Cardiac septum (tissue), 1 donor: ENCODE results near the gene RUFY4. TPM values are rescaled to one million over a fixed set of nuclear protein-coding genes. Genes with fewer than 3 reads are reported as not detected.
"Not testable (repeated sequence)": the region's sequence is repeated elsewhere in the genome, so short reads cannot be mapped to it uniquely, and the experiment has no call there.

Experiments
- DNase-seq: peaks from one replicate; pipeline ENCODE4 v3.0.0-alpha.2; 2020; ENCODE audit warnings: low spot score
- intact Hi-C: fragments of 100-400 bp; cut with DNase I; formaldehyde crosslinking; loops from one replicate; pipeline ENCODE4 v1.14.0; 2022
- long read RNA-seq: library from polyadenylated mRNA; unstranded; transcript quantifications from one replicate; pipeline ENCODE4 v2.0.0, GENCODE V29; 2021
- total RNA-seq: library from RNA; stranded (reverse); fragmentation: NEBNext Ultra II Directional; extraction: Animal tissue kit (Norgen Biotek cat#: 25700); gene quantifications from one replicate; pipeline ENCODE4 v1.2.1, GENCODE V29; 2021
- donor health status: DM: no; HTN: no; CAD: no.

RUFY4 gene, protein sequence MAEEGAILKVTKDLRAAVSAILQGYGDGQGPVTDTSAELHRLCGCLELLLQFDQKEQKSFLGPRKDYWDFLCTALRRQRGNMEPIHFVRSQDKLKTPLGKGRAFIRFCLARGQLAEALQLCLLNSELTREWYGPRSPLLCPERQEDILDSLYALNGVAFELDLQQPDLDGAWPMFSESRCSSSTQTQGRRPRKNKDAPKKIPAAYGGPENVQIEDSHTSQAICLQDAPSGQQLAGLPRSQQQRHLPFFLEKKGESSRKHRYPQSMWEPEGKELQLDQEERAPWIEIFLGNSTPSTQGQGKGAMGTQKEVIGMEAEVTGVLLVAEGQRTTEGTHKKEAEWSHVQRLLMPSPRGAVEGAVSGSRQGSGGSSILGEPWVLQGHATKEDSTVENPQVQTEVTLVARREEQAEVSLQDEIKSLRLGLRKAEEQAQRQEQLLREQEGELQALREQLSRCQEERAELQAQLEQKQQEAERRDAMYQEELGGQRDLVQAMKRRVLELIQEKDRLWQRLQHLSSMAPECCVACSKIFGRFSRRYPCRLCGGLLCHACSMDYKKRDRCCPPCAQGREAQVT
- total RNA-seq, result not detected
- long read RNA-seq, result 0 reads

DNA sequence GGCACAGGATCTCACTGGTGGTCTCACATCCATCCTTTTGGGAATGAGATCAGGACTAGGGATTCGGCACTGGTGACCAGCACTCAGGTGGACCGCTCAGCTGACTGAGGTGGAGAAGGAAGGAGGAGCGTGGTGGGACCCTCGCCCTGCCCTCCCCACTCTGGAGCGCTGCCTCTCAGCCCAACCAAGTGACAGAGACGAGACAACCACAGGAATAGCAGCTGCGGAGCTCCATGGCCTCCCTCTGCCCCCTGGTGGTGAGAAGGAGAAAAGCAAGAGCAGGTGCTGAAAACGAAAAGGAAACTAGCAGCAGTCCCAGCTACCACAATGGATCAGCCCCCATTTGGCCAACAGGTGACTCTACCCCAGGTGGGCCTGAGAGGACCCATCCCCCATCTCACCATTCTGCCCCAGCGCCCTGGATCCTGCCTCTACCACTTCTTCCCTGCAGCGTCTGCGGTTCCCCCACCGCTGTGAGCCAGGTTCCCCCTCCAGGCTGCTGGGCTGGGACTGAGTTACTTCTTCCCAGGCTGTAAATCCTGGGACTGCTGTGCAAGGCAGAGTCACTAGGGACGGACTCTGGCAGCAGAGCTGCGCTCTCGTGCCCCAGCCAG is at the start of gene RUFY4:
Gene RUFY4 (plus strand): TSS at position 533 of the 614 bp plus-strand sequence. CDS start 1,353 bp downstream, outside the sequence.
- intact Hi-C loops, result loop anchor here (2.0 kb wide), 1 partner anchor 284 kb away; no protein-coding TSS in a partner anchor
- not testable (repeated sequence) for DNase-seq

DNA sequence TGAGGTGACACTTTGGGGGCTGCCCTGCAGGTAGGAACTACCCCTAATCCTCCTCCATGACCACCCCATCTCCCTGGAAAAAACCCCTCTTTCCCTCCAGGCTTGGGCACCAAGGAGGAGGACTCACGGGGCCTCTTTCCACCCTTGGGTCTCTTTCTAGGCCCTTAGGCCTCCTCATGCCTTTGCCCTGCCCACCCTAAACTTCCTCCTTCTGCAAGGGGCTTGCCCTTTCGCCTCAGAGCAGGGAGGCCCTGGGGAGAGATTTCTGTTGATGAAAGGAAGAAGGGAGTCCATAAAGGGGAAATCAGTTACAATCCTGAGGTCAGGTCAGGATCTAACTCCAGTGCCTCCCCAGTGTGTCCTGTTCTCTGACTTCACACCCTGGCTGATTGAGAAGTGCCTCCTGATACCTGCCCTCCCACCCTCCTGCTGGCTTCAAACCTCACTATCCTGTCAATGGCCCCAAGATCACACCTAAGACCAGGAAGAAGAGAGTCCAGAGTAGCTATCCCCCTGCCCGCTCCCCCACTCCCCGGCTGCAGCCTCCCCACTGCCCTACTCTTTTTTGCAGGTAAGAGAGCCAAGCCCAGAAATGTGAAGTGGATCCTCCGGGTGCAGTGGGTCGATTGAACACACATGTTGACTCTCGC is 49.5 kb upstream of the RUFY4 start:
- intact Hi-C loops, result no loop called here
- peak; percentile 68 for DNase-seq

DNA sequence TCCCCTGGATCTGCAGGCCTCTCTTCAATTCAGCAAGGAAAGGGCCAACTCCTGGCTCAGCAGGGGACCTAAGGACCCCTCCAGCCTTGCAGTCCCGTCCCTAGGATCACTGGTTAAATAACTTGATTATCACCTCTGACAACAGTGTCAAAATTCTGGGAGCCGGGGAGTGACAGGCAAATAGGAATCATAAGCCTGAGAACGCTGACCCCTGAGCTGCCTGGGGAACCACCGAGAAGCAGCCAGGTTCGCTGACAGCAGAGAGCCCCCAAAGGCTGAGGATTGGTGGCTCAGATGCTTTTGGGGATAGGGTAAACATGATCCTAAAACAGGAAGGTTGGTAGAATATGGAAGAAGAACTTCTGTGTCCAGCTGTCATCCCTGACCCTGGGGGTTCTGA is 48.8 kb upstream of the RUFY4 start:
- intact Hi-C loops, result no loop called here
- DNase-seq, result peak; percentile 15

DNA sequence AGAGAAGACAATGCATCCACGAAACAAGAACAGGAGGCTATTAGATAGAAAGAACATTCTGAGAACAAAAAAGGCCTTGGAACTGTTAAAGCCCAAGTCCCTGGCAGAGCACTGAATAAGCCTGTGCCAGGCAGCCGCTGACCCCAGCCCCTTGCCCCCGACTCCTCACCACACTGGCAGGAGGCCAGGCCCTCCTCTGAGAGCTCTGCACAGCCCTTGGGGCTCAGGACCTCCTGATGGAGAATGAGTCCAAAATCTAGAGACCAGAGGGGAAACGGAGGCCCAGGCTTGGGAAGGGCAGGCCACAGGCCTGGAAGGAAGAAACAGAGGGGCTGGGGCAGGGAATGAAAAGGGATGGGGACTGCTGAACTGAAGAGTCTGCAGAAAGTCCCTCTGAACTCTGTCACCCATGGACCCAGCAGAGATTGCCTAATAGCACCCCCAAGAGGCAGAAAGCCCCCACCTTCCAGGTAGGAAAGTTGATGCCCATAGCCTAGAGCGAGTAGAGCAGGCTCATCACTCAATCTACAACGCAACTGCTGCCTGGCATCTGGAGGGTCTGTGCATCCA is 48.0 kb upstream of the RUFY4 start:
- peak; percentile 73 for DNase-seq

DNA sequence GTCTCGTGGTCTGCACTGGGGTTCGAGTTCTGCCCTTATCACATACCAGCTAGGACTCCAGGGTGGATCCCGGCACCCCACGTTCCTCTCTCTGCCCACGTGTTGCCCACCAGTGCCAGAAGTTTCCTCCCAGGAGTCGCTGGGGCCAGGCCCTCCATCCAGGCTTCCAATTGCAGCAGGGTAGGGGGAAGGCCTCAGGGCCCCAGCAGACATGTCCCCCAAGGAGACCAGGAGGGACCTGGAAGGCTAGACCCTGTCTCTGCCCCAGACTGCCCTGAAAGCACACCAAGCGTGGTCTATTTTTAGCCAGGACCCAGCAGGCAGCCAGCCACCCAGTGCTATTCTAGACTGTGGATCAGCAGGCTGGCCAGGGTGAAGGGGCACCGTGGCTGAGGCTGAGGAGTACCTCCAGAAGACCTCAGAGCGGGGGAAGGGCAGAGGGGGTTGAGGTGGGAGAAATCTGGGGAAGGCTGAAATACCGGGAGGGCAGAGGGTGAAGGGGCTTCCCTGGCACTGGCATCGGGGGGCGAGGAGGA is 47.4 kb upstream of the RUFY4 start:
- intact Hi-C loops, result no loop called here
- peak; percentile 87 for DNase-seq

More for the DNA sequence above, 48.0 kb upstream of the RUFY4 start:
- intact Hi-C loops, result no loop called here

DNA sequence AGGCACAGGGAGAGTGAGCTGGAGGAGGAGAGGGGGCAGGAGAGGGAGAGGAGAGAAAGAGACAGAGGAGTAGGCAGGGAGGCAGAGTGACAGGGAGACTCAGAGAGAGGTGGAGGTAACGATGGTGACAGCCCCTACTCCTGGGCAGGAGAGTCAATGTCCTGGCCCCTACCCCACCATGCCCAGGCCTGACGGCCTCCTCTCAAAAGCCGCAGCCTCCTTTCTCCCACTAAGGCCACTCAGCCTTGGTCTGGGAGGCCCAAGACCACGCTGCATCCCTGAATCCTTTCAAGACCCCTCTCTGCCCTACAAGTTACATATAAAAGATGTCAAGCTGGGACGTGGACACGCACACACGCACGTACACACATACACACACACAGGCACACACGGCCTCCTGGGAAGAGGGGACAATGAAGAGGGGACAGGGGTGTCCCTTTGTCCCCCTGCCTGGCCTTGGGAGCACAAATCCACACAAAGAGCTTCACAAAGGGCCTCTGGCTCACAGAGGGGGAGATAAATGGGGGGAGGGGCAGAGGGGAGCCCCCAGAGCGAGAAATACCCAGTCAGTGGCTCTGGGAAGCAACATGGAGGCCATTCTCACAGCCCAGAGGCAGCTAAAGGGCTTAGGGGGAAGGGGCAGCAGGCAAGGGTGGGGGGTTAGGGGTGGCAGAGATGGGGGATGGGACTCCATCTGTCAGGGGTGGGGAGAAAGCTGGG is 46.8 kb upstream of the RUFY4 start:
- peak; percentile 61 for DNase-seq
- intact Hi-C loops, result no loop called here

DNA sequence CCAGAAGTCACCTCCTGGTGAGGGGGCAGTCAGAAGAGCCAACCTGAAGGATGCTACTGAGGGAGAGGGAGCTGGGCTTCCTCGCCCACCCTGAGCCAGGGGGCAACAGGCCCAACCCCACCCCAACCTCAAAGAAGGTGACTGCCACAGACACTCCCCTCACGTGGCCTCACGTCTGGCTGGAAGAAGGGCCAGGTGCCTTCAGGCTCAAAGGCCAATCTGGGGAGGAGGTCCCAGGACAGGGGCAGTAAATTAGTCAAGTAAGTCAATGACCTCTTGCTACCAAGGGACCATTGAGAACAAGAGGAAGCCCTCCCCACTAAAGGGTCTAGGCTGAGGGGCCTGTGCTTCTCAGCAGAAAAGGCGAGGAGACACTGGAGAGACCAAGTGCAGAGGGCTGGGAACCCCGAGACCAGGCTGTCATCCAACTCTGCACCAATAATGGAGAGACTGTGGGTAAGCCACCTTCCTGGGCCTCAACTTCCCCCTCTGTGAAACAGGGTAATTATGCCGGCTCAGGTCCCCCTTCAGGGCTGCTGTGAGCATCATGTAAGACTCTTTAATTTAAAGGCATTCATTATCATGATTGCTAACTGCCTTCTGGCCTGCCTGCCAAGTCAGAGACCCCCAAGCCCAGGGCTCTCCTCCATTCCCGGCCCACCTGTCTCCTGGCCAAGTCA is 46.1 kb upstream of the RUFY4 start:
- DNase-seq, result peak; percentile 61
- intact Hi-C loops, result no loop called here

DNA sequence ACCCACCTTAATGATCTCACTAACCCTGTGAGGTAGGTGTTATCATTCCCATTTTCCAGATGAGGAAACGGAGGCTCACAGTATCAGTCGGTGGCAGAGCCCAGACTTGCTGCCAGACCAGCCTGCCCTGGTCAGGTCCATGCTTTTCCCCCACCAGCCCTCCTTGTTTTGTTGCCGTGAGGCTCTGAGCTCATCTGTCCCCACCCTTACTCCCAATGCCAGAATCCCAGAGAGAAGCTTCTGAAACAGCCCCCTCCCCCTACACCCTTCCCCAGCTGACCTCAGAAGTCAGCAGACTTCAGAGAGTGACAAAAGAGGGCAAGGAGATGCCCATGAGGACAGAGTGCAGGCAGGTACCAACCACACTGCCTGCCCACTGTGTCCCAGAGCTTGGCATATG is 45.4 kb upstream of the RUFY4 start:
- peak; percentile 12 for DNase-seq
- intact Hi-C loops, result no loop called here

DNA sequence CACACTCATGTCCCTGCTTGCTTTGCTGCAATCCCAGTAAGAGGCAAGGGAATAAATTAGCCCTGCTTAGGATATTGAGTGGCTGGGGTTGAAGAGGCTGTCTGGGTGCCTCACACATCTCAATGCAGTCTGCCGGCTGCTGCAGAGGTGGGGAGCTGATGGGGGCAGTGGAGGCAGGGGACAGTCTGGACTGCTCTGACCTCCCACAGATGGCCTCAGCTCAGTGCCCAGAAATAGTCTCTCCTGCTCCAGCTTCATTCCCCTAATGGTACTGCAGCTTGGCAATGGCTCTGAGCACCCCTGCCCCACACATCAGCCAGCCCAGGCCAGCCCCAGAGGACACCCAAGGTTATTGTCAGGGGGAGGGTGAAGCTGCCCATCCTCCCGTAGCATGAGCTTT is 44.7 kb upstream of the RUFY4 start:
- intact Hi-C loops, result no loop called here
- peak; percentile 78 for DNase-seq

DNA sequence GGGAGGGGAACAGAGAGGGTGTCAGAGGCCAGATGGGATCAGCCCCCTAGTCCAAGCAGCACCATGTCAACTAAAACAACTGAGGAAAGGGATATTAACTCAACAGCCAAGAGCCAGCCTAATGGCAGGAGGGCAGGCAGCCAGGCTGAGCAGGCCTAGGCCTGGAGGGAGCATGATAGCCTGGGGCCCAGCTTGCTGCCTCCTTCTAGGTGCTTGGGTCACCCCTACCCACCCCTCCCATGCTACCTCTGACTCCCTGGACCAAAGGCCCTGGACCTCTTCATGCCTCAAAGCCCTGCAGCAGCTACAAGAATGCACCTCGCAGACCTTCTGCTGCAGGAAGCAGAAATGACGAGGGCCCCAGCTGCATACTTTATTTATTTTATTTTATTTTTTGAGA is 44.2 kb upstream of the RUFY4 start:
- peak; percentile 63 for DNase-seq
- intact Hi-C loops, result no loop called here

DNA sequence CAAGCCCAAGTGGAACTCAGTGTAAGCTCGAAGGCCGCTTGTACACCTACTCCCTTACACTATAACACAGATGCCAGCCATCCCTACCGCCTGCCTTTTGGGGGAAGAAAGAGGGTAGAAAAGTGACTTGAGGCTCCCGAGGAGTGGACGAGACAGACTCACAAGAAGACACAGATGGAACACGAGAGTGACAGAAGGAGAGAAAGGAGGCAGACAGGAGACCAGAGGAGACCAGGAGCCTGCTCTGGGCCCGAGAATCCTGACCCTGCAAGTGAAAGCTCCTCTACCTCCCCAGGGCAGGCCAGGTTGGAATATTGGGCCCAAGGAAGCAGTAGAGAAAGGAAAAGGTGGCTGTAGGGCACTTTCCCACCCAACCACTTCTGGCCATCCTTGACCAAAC is 42.8 kb upstream of the RUFY4 start:
- DNase-seq, result peak; percentile 67
- intact Hi-C loops, result no loop called here

DNA sequence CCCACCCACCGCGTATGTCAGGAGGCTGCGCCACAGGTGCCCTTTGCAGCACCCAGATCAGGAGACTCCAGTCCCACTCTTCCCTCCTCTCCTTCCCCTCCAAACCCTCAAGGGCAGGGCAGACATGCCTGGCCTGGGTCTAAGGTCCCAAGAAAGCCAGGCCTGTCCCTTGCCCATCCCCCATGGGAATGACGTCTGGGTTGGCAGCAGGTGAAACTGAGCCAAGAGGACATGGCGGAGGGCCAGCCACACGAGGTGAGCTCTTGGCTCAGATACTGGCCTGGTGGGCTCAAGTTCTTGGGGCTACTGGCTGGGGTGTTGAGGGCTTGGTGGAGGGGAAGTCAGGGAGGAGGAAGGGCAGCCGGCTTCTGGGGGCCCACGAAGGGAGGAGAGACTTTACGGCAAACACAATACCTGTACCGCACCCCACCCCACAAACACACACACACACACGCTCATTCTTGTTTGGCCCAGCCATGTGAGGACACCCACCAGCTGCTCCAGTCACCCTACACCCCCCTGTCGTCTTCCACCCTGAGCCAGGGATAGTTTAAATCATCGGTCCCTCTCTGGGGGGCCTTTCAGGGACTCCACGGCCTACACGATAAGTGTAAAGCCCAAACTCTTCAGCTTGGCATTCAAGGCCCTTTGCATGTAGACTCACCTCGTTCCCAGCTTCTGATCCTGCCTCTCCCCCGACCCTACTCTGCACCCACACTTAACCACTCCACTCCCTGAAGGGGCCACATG is 42.2 kb upstream of the RUFY4 start:
- peak; percentile 77 for DNase-seq
- intact Hi-C loops, result no loop called here

DNA sequence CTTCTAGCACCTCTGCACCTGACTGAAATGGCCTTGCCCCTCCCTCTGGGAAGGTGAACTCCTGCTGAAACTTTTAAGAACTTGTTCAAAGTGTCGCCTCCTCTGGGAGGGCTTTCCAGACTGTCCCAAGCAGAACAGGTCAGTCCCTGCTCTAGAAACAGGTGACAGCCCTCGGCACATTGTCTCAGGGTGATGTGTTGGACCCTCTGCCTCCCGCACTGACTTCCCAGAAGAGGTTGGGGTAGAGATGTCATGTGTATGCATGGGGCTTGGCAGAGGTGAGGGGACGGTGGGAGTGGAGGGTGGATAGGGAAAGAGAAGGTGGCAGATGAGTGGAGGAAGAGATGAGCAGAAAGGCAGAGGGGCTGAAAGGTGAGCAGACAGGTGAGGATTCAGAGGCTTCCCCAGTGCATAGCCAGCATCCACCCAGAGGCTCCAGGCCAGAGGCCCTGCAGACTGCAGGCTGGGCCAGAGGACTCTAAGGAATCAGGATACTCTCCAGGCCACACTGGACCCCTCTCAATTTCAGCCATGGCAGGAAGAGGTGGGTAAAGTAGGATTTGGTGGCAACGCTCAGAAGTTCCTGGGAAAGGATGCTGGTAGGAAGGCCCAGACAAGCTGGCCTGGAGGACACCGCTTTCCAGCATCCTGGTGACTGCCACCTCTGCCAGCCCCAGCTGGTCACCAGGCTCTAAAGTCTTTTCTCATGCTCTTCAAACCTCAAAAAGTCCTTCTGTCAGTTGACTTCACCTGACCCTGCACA is 41.4 kb upstream of the RUFY4 start:
- peak; percentile 71 for DNase-seq
- intact Hi-C loops, result no loop called here

DNA sequence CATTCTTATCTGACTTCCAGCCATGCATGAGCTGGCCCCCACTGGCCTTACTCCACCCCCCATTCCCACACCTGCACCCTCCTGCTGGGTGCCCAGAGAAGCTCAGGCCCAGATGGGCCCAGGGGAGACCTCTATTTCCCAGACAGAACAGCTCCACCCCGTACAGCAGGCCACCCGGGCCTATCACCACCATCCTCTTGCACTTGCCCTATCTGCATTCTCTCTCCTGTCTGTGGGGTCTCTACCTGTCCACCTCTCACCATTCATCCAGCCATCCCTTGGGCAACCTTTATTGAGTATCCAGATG is 40.9 kb upstream of the RUFY4 start:
- DNase-seq, result peak; percentile 71

DNA sequence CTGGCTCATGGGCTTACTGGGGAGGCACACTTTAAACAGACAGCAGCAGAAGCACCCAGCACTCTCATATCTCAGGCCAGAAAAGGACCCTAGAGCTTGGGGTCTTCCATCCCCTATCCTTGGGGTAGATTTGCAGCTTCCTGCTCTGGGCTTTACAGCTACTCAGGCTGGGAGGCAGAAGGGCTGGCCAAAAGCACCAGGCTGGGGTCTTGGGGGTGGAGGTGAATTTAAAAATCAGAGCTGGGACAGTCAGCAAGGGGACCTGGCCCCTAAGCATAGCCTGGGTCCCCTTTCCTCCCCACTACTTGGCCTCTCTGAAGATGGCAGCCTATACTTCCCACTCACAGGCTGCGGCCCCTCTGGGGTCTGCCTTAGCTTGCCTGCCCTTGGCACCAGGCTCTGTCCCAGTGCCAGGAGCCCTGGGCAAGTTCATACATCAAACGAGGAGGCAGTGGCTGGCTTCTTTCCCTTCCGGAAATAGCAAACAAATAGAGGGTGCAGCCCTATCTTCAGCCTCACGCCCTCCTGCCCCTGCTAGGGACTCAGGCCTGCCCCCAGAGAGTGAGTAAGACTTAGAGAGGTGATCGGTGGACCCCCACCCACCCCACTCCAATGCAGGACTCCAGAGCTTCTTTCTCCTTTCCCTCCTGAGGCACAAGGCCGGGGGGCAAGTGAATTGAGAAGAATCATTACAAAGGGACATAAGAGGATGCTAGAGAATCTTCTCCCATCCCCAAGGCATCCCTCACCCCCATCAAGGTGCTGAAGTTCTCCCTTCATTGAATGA is 40.3 kb upstream of the RUFY4 start:
- intact Hi-C loops, result no loop called here
- peak; percentile 60 for DNase-seq

More for the DNA sequence above, 40.9 kb upstream of the RUFY4 start:
- intact Hi-C loops, result no loop called here
